OCI-LY3 (cell line): ENCODE data around the gene CDC42EP5.

Source experiments
- H2AFZ ChIP-seq: fragments of 200-600, 300-600 bp; shearing (Covaris generic); 2 replicates; pipeline ENCODE4 v1.6.0; 2014; ENCODE audit warnings: antibody characterized with exemption, low read depth, low read length
- H3K27ac ChIP-seq: fragments of 200-600, 300-600 bp; sonication (generic); 2 replicates; pipeline ENCODE4 v1.5.1; 2014; ENCODE audit warnings: mild to moderate bottlenecking, low read length, moderate library complexity, mixed read lengths
- H3K27me3 ChIP-seq: fragments of 200-600, 300-600 bp; sonication (generic); 2 replicates; pipeline ENCODE4 v1.6.1; 2014; ENCODE audit warnings: low read depth, low read length, mixed read lengths
- H3K36me3 ChIP-seq: fragments of 200-600, 300-600 bp; sonication (generic); replicated peaks from 2 replicates; pipeline ENCODE3; 2014; ENCODE audit warnings: low read depth, low read length, mixed read lengths
- H3K4me1 ChIP-seq: fragments of 300-600, 200-600 bp; sonication (generic); 2 replicates; pipeline ENCODE4 v1.6.1; 2014; ENCODE audit warnings: low read length, mixed read lengths
- H3K4me2 ChIP-seq: fragments of 200-600, 300-600 bp; sonication (generic); 2 replicates; pipeline ENCODE4 v1.6.1; 2014; ENCODE audit warnings: low read length, mixed read lengths
- H3K4me3 ChIP-seq: fragments of 300-600, 200-600 bp; sonication (generic); 2 replicates; pipeline ENCODE4 v1.5.1; 2014; ENCODE audit warnings: antibody characterized with exemption, mild to moderate bottlenecking, low read length, moderate library complexity
- H3K79me2 ChIP-seq: fragments of 300-600, 200-600 bp; shearing (Covaris generic); 2 replicates; pipeline ENCODE4 v1.6.1; 2014; ENCODE audit warnings: mild to moderate bottlenecking, low read length, mixed read lengths
- H3K9ac ChIP-seq: fragments of 300-600, 200-600 bp; shearing (Covaris generic); 2 replicates; pipeline ENCODE4 v1.6.0; 2014; ENCODE audit warnings: mild to moderate bottlenecking, low read length, moderate library complexity
- H3K9me3 ChIP-seq: fragments of 200-600, 300-600 bp; shearing (Covaris generic); 2 replicates; pipeline ENCODE4 v1.6.1; 2014; ENCODE audit warnings: low read length, mixed read lengths; ENCODE audit not compliant: insufficient read depth
- H4K20me1 ChIP-seq: fragments of 200-600, 300-600 bp; sonication (generic); 2 replicates; pipeline ENCODE4 v1.6.1; 2016; ENCODE audit warnings: low read length, mixed read lengths; ENCODE audit not compliant: insufficient read depth
- CTCF ChIP-seq: fragments of 200-600, 300-600 bp; sonication (generic); IDR thresholded peaks from 2 replicates; pipeline ENCODE4 v1.5.1; 2014; ENCODE audit warnings: antibody characterized with exemption, low read length, low read depth
- EZH2phosphoT487 ChIP-seq: fragments of 200-600 bp; shearing (Covaris generic); IDR thresholded peaks from 2 replicates; pipeline ENCODE4 v1.6.1; 2018; ENCODE audit warnings: antibody characterized with exemption, mixed run types, low read depth

CDC42EP5 gene

GRCh38 chr19:54489766-54490165 lies 16.7 kb upstream of the CDC42EP5 start:
- Histone ChIP-seq H3K36me3 (no peaks in the 10 kb centered on the region), H3K27me3 (peaks cover 49% of the 10 kb centered on the region), H3K9ac (no peak overlapping the region), H2AFZ (no peak overlapping the region), H3K4me2 (no peak overlapping the region), H4K20me1 (no peaks in the 10 kb centered on the region), H3K9me3 (no peaks in the 10 kb centered on the region), H3K79me2 (no peaks in the 10 kb centered on the region), H3K4me3 (no peak overlapping the region), H3K27ac (no peak overlapping the region), H3K4me1 (peaks cover 31% of the 10 kb centered on the region)
- TF ChIP-seq CTCF, result no peak
- no peak for TF ChIP-seq EZH2phosphoT487

GRCh38 chr19:54489341-54489740 lies 16.2 kb upstream of the CDC42EP5 start:
- H3K27me3 ChIP-seq, result peaks cover 49% of the 10 kb centered on the region
- no peak overlapping the region for H2AFZ ChIP-seq
- peaks cover 26% of the 10 kb centered on the region for H3K4me1 ChIP-seq
- H3K27ac ChIP-seq, result no peak overlapping the region
- no peak overlapping the region for H3K9ac ChIP-seq
- no peaks in the 10 kb centered on the region for H3K79me2 ChIP-seq
- H3K4me3 ChIP-seq, result no peak overlapping the region
- no peaks in the 10 kb centered on the region for H4K20me1 ChIP-seq
- H3K9me3 ChIP-seq, result no peaks in the 10 kb centered on the region
- no peaks in the 10 kb centered on the region for H3K36me3 ChIP-seq
- no peak overlapping the region for H3K4me2 ChIP-seq
- TF ChIP-seq EZH2phosphoT487 (no peak), CTCF (no peak)

- Histone ChIP-seq H3K36me3 (no peaks in the 10 kb centered on the region), H3K27ac (no peak overlapping the region), H3K9me3 (no peaks in the 10 kb centered on the region), H4K20me1 (no peaks in the 10 kb centered on the region), H3K4me1 (peaks cover 15% of the 10 kb centered on the region), H2AFZ (no peak overlapping the region), H3K4me3 (no peak overlapping the region), H3K4me2 (no peak overlapping the region), H3K79me2 (no peaks in the 10 kb centered on the region), H3K9ac (no peak overlapping the region), H3K27me3 (peaks cover 42% of the 10 kb centered on the region)
- TF ChIP-seq CTCF, result no peak
- TF ChIP-seq EZH2phosphoT487, result no peak
Observed at GRCh38 chr19:54485851-54486250, 12.8 kb upstream of the CDC42EP5 start.

- no peak overlapping the region for H3K27ac ChIP-seq
- H4K20me1 ChIP-seq, result no peaks in the 10 kb centered on the region
- no peak overlapping the region for H3K4me3 ChIP-seq
- H3K9ac ChIP-seq, result no peak overlapping the region
- TF ChIP-seq CTCF (no peak), EZH2phosphoT487 (no peak)
- no peaks in the 10 kb centered on the region for H3K9me3 ChIP-seq
- H3K4me1 ChIP-seq, result peaks cover 19% of the 10 kb centered on the region
- no peak overlapping the region for H2AFZ ChIP-seq
- H3K27me3 ChIP-seq, result peaks cover 38% of the 10 kb centered on the region
- no peak overlapping the region for H3K4me2 ChIP-seq
- H3K79me2 ChIP-seq, result no peaks in the 10 kb centered on the region
- no peaks in the 10 kb centered on the region for H3K36me3 ChIP-seq
Observed at GRCh38 chr19:54484451-54484850, 11.4 kb upstream of the CDC42EP5 start.
